NCI-H460 (cell line): ENCODE measurements around the gene AP4M1. TPM values are rescaled to one million over a fixed set of nuclear protein-coding genes. Genes with fewer than 3 reads are reported as not detected.
A peak's percentile ranks its signal among the peaks of the same experiment; 100 is the strongest.

Experiments
- DNase-seq: peaks from one replicate; pipeline ENCODE4 v3.0.0-alpha.2; 2016; ENCODE audit warnings: low read depth; ENCODE audit errors: extremely low read depth
- total RNA-seq: library from RNA; depleted of rRNA; stranded (reverse); fragments of >200 nt; shearing (Covaris generic); gene quantifications from 2 replicates; pipeline ENCODE4 v1.2.3, GENCODE V29; 2014

The AP4M1 gene
- total RNA-seq, 1 experiment from 2014 or later: 18.1 TPM

DNA sequence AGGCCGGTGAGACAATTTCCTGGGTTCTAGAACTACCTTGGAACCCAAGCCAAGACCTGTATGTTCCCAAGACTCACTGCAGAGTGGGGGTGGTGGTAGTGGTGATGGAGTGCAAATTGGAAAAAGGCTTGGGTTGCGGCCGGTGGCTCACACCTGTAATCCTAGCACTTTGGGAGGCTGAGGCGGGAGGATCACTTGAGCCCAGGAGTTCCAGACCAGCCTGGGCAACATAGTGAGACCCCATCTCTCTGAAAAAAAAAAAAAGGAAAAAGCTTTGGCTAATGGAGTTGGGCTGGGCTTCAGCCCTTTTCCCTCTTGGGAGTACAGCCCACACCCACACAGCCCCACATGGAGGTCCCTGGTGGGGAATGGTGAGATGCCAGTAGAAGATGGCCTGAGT is 4.1 kb downstream of the AP4M1 start:
- DNase-seq: no peak

DNA sequence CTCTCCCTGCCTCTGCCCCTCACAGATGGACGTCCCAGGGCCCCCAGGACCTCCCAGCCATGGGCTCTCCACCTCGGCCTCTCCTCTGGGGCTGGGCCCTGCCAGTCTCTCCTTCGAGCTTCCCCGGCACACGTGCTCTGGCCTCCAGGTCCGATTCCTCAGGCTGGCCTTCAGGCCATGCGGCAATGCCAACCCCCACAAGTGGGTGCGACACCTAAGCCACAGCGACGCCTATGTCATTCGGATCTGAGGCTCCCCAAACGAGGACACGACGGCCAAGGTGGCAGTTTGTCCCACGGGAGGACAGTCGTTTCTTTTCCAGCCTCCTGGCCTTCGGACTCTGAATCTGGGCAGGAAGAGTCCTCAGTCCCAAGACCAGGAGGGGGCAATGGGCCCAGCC is 5.2 kb downstream of the AP4M1 start:
- no peak for DNase-seq

GRCh38 chr7:100107125-100107737 is 5.8 kb downstream of the AP4M1 start:
- DNase-seq: no peak

GRCh38 chr7:100107890-100108289 is 6.4 kb downstream of the AP4M1 start:
- no peak for DNase-seq

- no peak for DNase-seq
These were observed 8.2 kb downstream of the AP4M1 start for GRCh38 chr7:100109521-100110163.

DNA sequence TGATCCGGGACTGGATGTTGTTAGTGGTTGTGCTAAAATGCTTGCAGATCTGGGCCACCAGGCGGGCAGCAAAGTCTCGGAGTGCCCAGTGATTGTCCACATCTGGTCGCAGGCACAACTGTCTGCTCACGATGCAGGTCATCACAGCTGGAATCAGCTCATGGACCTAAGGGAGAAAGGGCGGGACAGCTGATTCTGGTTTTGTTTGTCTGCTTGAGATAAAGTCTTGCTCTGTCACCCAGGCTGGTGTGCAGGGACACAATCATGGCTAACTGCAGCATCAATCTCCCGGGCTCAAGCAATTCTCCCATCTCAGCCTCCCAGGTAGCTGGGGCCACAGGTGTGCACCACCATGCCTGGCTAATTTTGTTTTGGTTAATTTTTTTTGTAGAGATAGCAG is 9.7 kb downstream of the AP4M1 start:
- DNase-seq: no peak

GRCh38 chr7:100111914-100112313 is 10.5 kb downstream of the AP4M1 start:
- DNase-seq: no peak

DNA sequence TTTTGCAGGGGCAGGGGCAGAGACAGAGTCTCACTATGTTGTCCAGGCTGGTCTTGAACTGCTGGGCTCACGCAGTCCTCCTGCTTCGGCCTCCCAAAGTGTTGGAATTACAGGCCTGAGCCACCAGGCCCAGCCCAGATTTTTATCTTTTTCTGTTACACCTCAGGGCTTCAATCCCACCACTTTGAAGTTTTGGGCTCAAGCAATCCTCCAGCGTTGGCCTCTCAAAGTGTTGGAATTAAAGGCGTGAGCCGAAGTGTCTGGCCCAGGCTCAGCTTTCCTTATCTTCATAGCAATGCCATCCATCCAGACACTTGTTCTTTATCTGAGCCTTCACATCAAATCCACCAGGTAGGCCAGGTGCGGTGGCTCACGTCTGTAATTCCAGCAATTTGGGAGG is 13.6 kb downstream of the AP4M1 start:
- no peak for DNase-seq

GRCh38 chr7:100118388-100119071 is 17.1 kb downstream of the AP4M1 start:
- DNase-seq: no peak

- peak; percentile 95 for DNase-seq
These were observed 17.9 kb downstream of the AP4M1 start, which contains the start of the genes CNPY4 and TAF6 for GRCh38 chr7:100119072-100119969. TSS of gene CNPY4 (plus strand) at chr7:100119634. CDS start at chr7:100119745, 111 bp downstream. TSS of gene TAF6 (minus strand) at chr7:100119358. CDS start at chr7:100114209, 5,149 bp downstream.

GRCh38 chr7:100119970-100120732 is 18.7 kb downstream of the AP4M1 start:
- DNase-seq: peak; percentile 48

DNA sequence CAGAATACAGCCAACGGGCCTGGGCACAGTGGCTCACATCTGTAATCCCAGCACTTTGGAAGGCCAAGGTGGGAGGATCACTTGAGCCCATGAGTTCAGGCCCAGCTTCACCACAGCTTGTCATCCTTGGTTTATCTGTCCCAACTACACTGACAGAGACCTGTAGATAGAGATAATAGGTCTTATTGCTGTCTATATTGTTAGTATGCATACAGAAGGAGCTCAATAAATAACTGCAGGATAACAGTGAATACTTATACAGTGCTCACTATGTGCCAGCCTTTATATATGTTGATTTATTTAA is 19.2 kb downstream of the AP4M1 start:
- DNase-seq: no peak

GRCh38 chr7:100122067-100122466 is 20.6 kb downstream of the AP4M1 start:
- DNase-seq: no peak

DNA sequence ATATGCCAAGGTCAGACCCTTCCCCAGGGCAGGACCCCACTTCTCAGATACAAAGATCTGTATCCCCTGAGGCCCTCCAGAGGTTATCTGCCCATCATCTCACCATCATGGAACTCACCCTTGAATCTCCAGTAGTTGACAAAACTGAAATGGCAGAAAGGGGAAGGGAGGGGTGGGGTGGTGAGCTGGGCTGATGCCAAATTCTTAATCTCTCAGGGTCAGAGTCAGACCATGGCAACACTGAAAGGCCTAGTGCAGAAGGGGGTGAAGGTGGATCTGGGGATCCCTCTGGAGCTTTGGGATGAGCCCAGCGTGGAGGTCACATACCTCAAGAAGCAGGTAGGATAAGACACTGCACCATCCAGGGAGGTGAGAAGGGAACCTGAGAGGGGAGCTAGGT is 21.1 kb downstream of the AP4M1 start:
- no peak for DNase-seq

GRCh38 chr7:100124301-100125230 is 23.1 kb downstream of the AP4M1 start:
- no peak for DNase-seq

- no peak for DNase-seq
These were observed 24.9 kb downstream of the AP4M1 start for GRCh38 chr7:100126239-100126930.

- DNase-seq: peak; percentile 84
These were observed 25.8 kb downstream of the AP4M1 start, which contains the start of gene MBLAC1 for GRCh38 chr7:100126931-100127865. TSS of gene MBLAC1 (plus strand) at chr7:100126967. CDS start at chr7:100127396, 429 bp downstream.
